Right lobe of liver (tissue), 6 donors: ENCODE results near the gene CIRBP. TPM values are rescaled to one million over a fixed set of nuclear protein-coding genes. Genes with fewer than 3 reads are reported as not detected.
A peak's percentile ranks its signal among the peaks of the same experiment; 100 is the strongest.

Experiments
- ATAC-seq, 4 donors: fragments of 200-7000 bp; cut with Tn5 transposase; one replicate each; pipeline ENCODE4 v1.9.1; 2020; ENCODE audit warnings: mild to moderate bottlenecking in 4 of 4, moderate library complexity in 4 of 4
- DNase-seq, 3 donors: peaks; one replicate each; pipeline ENCODE4 v3.0.0-alpha.2; 2020
- H3K27ac ChIP-seq, 3 donors: fragments of 200-600 bp; one replicate each; pipeline ENCODE4 v1.8.0; 2022
- H3K27me3 ChIP-seq, 2 donors: fragments of 200-600 bp; one replicate each; pipeline ENCODE4 v1.8.0; 2022
- H3K36me3 ChIP-seq, 4 donors: fragments of 200-600 bp; sonication (generic) in 1 of 4; one replicate each; pipeline versions ENCODE4 v1.5.1 to v1.8.0; 2017 to 2022; ENCODE audit warnings: control low read depth in 1 of 4
- H3K4me1 ChIP-seq, 4 donors: fragments of 200-600 bp; sonication (generic) in 1 of 4; one replicate each; pipeline versions ENCODE4 v1.5.1 to v1.8.0; 2017 to 2022; ENCODE audit warnings: control low read depth in 1 of 4
- H3K4me3 ChIP-seq, 3 donors: fragments of 200-600 bp; one replicate each; pipeline ENCODE4 v1.8.0; 2022
- H3K9me3 ChIP-seq, 4 donors: fragments of 200-600 bp; sonication (generic) in 1 of 4; one replicate each; pipeline versions ENCODE4 v1.5.1 to v1.8.0; 2017 to 2022; ENCODE audit warnings: control low read depth in 1 of 4
- POLR2A ChIP-seq: fragments of 450-650 bp; IDR thresholded peaks from one replicate; pipeline ENCODE4 v1.6.1; 2017; ENCODE audit warnings: antibody characterized with exemption, mild to moderate bottlenecking
- WGBS: methylation state at CpG from one replicate; pipeline ENCODE4 v1.1.6; 2018; ENCODE audit warnings: low coverage, low lambda C conversion rate; ENCODE audit not compliant: insufficient coverage; ENCODE audit errors: missing lambda C conversion rate; 5-methylcytosine and 5-hydroxymethylcytosine counted together
- intact Hi-C, 2 donors: fragments of 100-400 bp; cut with DNase I; formaldehyde crosslinking; loops; one replicate each; pipeline versions ENCODE4 v1.11.2 to v1.14.1; 2022
- total RNA-seq, 6 experiments: library from RNA; depleted of rRNA in 2 of 6; stranded (reverse); fragments of >200 nt in 2 of 6; fragmentation: NEBNext Ultra II Directional in 3 of 6; extraction: Animal tissue kit (Norgen Biotek cat#: 25700) in 3 of 6; gene quantifications; one replicate each; pipeline versions ENCODE4 v1.1.0 to v1.2.4, GENCODE V29; 2016 to 2023
- TF ChIP-seq, protein P1 (sequence below), 4 donors: fragments of 200-600 bp in 3 of 4; fragments of 450-650 bp in 1 of 4; IDR thresholded peaks; one replicate each; pipeline versions ENCODE4 v1.5.1 to v1.8.0; 2016 to 2022; ENCODE audit warnings: antibody characterized with exemption in 4 of 4, mild to moderate bottlenecking in 2 of 4
- donor health status: DM: no; HTN: yes; CAD: no.
- donor health status: DM: no; HTN: no; CAD: no.
- donor health status: DM: no; HTN: no; CAD: no.
- donor health status: DM: no; HTN: yes; CAD: no.
- donor health status: DM: no; HTN: yes; CAD: no.

CIRBP gene
- total RNA-seq, 6 experiments from 2014 or later, result 69.2 to 111 (median 89.5) TPM

GRCh38 chr19:1239796-1240737 lies 29.1 kb upstream of the CIRBP start:
- intact Hi-C loops, result no loop called here
- peak; percentile 0 to 24 (median 6) for ATAC-seq
- H3K4me1 ChIP-seq, result peaks cover 0 to 52% (median 17%) of the 10 kb centered on the region in 4 donors

DNA sequence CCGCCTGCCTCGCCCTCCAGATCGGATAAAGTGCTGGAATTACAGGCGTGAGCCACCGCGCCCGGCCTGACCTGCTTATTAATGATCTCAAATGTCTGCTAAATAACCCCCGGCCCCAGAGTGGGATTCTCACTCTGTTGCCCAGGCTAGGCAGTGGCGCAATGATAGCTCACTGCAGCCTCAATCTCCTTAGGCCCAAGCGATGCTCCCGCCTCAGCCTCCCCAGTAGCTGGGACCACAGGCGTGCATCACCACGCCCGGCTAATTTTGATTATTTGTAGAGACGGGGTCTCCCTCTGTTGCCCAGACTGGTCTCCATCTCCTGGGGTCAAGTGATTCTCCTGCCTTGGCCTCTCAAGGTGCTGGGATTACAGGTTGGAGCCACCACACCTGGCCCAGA lies 28.2 kb upstream of the CIRBP start:
- WGBS, result 30% methylated on average over 9 of the region's 15 CpGs
- ATAC-seq (no peak), DNase-seq (no peak)
- TF ChIP-seq, protein P1, sequence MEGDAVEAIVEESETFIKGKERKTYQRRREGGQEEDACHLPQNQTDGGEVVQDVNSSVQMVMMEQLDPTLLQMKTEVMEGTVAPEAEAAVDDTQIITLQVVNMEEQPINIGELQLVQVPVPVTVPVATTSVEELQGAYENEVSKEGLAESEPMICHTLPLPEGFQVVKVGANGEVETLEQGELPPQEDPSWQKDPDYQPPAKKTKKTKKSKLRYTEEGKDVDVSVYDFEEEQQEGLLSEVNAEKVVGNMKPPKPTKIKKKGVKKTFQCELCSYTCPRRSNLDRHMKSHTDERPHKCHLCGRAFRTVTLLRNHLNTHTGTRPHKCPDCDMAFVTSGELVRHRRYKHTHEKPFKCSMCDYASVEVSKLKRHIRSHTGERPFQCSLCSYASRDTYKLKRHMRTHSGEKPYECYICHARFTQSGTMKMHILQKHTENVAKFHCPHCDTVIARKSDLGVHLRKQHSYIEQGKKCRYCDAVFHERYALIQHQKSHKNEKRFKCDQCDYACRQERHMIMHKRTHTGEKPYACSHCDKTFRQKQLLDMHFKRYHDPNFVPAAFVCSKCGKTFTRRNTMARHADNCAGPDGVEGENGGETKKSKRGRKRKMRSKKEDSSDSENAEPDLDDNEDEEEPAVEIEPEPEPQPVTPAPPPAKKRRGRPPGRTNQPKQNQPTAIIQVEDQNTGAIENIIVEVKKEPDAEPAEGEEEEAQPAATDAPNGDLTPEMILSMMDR (IDR thresholded peaks at IDR 0.05), result no peak
- no peak for TF ChIP-seq POLR2A
- intact Hi-C loops, result no loop called here
- H3K27ac ChIP-seq, result peak overlapping the region in 1 of 3 donors; percentile 92
- H3K4me3 ChIP-seq, result peak overlapping the region in 1 of 3 donors; percentile 12
- peaks cover 0 to 59% (median 21%) of the 10 kb centered on the region in 4 donors for H3K4me1 ChIP-seq
- H3K27me3 ChIP-seq, result no peaks in the 10 kb centered on the region
- H3K36me3 ChIP-seq, result no peaks in the 10 kb centered on the region
- no peaks in the 10 kb centered on the region for H3K9me3 ChIP-seq

More at GRCh38 chr19:1239796-1240737, 29.1 kb upstream of the CIRBP start:
- DNase-seq, result peak; percentile 85 to 88 (median 86)
- H3K27ac ChIP-seq, result peak overlapping the region; percentile 5 to 69 (median 44)
- TF ChIP-seq POLR2A, result no peak
- TF ChIP-seq, protein P1 (IDR thresholded peaks at IDR 0.05), result peak; percentile 85 to 97 (median 92)
- peak overlapping the region; percentile 8 to 44 (median 12) for H3K4me3 ChIP-seq
- H3K9me3 ChIP-seq, result no peaks in the 10 kb centered on the region
- WGBS, result 2% methylated on average over 20 of the region's 84 CpGs
- H3K27me3 ChIP-seq, result no peaks in the 10 kb centered on the region
- no peaks in the 10 kb centered on the region for H3K36me3 ChIP-seq

- no peaks in the 10 kb centered on the region for H3K36me3 ChIP-seq
- intact Hi-C loops, result no loop called here
- ATAC-seq (peak; percentile 47 to 55 (median 50)), DNase-seq (peak; percentile 96 to 97 (median 96))
- H3K9me3 ChIP-seq, result no peaks in the 10 kb centered on the region
- no peaks in the 10 kb centered on the region for H3K27me3 ChIP-seq
- peaks cover 0 to 65% (median 24%) of the 10 kb centered on the region in 4 donors for H3K4me1 ChIP-seq
- peak within 1 kb of the TSS; percentile 76 to 92 (median 91) for H3K27ac ChIP-seq
- TF ChIP-seq, protein P1 (IDR thresholded peaks at IDR 0.05), result no peak
- peak; percentile 84 for TF ChIP-seq POLR2A
- WGBS, result under 1% methylated on average over 34 of the region's 79 CpGs
- peak within 1 kb of the TSS; percentile 96 to 97 (median 97) for H3K4me3 ChIP-seq
These were observed 27.6 kb upstream of the CIRBP start, which contains the start of gene ATP5F1D for GRCh38 chr19:1241417-1242095. ATP5F1D (plus strand) TSS chr19:1241751; CDS start chr19:1241851, 100 bp downstream.
